Measurements from ENCODE around the gene CCDC69. TPM values are rescaled to one million over a fixed set of nuclear protein-coding genes. Genes with fewer than 3 reads are reported as not detected.

The CCDC69 gene
- total and polyA plus RNA-seq, 2 of the 8 experiments (the other 6 are each of a cell fraction or from before 2014, with no cell fraction given), result 8.4 to 10.8 TPM

DNA sequence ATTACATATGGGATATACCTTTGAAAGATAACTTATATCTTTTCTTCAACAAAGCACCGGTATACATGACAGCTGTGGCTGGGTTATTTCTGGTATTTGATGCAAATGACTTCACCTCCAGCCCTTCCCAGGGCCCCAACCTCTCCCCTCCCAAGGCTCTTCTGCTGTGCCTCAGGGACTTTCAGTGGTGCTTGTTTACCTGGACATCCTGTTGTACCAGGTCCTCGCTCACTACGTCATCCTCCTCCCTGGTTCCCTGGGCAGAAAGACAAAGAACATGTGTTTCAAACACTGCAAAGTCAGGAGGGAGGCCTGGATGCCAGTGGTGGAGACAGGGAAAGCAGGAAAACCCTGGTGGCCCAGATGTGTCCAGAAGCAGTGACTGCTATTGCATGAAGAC is 89.7 kb downstream of the CCDC69 start (continued):
- TF ChIP-seq, protein P1, sequence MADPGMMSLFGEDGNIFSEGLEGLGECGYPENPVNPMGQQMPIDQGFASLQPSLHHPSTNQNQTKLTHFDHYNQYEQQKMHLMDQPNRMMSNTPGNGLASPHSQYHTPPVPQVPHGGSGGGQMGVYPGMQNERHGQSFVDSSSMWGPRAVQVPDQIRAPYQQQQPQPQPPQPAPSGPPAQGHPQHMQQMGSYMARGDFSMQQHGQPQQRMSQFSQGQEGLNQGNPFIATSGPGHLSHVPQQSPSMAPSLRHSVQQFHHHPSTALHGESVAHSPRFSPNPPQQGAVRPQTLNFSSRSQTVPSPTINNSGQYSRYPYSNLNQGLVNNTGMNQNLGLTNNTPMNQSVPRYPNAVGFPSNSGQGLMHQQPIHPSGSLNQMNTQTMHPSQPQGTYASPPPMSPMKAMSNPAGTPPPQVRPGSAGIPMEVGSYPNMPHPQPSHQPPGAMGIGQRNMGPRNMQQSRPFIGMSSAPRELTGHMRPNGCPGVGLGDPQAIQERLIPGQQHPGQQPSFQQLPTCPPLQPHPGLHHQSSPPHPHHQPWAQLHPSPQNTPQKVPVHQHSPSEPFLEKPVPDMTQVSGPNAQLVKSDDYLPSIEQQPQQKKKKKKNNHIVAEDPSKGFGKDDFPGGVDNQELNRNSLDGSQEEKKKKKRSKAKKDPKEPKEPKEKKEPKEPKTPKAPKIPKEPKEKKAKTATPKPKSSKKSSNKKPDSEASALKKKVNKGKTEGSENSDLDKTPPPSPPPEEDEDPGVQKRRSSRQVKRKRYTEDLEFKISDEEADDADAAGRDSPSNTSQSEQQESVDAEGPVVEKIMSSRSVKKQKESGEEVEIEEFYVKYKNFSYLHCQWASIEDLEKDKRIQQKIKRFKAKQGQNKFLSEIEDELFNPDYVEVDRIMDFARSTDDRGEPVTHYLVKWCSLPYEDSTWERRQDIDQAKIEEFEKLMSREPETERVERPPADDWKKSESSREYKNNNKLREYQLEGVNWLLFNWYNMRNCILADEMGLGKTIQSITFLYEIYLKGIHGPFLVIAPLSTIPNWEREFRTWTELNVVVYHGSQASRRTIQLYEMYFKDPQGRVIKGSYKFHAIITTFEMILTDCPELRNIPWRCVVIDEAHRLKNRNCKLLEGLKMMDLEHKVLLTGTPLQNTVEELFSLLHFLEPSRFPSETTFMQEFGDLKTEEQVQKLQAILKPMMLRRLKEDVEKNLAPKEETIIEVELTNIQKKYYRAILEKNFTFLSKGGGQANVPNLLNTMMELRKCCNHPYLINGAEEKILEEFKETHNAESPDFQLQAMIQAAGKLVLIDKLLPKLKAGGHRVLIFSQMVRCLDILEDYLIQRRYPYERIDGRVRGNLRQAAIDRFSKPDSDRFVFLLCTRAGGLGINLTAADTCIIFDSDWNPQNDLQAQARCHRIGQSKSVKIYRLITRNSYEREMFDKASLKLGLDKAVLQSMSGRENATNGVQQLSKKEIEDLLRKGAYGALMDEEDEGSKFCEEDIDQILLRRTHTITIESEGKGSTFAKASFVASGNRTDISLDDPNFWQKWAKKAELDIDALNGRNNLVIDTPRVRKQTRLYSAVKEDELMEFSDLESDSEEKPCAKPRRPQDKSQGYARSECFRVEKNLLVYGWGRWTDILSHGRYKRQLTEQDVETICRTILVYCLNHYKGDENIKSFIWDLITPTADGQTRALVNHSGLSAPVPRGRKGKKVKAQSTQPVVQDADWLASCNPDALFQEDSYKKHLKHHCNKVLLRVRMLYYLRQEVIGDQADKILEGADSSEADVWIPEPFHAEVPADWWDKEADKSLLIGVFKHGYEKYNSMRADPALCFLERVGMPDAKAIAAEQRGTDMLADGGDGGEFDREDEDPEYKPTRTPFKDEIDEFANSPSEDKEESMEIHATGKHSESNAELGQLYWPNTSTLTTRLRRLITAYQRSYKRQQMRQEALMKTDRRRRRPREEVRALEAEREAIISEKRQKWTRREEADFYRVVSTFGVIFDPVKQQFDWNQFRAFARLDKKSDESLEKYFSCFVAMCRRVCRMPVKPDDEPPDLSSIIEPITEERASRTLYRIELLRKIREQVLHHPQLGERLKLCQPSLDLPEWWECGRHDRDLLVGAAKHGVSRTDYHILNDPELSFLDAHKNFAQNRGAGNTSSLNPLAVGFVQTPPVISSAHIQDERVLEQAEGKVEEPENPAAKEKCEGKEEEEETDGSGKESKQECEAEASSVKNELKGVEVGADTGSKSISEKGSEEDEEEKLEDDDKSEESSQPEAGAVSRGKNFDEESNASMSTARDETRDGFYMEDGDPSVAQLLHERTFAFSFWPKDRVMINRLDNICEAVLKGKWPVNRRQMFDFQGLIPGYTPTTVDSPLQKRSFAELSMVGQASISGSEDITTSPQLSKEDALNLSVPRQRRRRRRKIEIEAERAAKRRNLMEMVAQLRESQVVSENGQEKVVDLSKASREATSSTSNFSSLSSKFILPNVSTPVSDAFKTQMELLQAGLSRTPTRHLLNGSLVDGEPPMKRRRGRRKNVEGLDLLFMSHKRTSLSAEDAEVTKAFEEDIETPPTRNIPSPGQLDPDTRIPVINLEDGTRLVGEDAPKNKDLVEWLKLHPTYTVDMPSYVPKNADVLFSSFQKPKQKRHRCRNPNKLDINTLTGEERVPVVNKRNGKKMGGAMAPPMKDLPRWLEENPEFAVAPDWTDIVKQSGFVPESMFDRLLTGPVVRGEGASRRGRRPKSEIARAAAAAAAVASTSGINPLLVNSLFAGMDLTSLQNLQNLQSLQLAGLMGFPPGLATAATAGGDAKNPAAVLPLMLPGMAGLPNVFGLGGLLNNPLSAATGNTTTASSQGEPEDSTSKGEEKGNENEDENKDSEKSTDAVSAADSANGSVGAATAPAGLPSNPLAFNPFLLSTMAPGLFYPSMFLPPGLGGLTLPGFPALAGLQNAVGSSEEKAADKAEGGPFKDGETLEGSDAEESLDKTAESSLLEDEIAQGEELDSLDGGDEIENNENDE (IDR thresholded peaks at IDR 0.05; ENCODE audit: insufficient replicate concordance, low read length), result no peak
